ENCODE data around the gene TMEM117. TPM values are rescaled to one million over a fixed set of nuclear protein-coding genes. Genes with fewer than 3 reads are reported as not detected.

TMEM117 gene
- total RNA-seq, 6 experiments from 2014 or later: 2.4 to 15.3 (median 3.1) TPM

GRCh38 chr12:43914391-43914790 is 78.5 kb downstream of the TMEM117 start:
- Histone ChIP-seq H3K27me3 (no peaks in the 10 kb centered on the region), H3K9me3 (no peaks in the 10 kb centered on the region), H3K27ac (no peak overlapping the region), H3K4me3 (no peak overlapping the region), H3K4me1 (no peaks in the 10 kb centered on the region), H3K36me3 (no peaks in the 10 kb centered on the region)
- intact Hi-C loops (cut with DNase I): no loop called here
- no peak for DNase-seq
- 75% methylated on average over 4 of the region's 4 CpGs for WGBS (ENCODE audit: insufficient coverage, low coverage, low lambda C conversion rate, missing lambda C conversion rate)
- no peak for ATAC-seq
- TF ChIP-seq, protein P1, sequence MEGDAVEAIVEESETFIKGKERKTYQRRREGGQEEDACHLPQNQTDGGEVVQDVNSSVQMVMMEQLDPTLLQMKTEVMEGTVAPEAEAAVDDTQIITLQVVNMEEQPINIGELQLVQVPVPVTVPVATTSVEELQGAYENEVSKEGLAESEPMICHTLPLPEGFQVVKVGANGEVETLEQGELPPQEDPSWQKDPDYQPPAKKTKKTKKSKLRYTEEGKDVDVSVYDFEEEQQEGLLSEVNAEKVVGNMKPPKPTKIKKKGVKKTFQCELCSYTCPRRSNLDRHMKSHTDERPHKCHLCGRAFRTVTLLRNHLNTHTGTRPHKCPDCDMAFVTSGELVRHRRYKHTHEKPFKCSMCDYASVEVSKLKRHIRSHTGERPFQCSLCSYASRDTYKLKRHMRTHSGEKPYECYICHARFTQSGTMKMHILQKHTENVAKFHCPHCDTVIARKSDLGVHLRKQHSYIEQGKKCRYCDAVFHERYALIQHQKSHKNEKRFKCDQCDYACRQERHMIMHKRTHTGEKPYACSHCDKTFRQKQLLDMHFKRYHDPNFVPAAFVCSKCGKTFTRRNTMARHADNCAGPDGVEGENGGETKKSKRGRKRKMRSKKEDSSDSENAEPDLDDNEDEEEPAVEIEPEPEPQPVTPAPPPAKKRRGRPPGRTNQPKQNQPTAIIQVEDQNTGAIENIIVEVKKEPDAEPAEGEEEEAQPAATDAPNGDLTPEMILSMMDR (IDR thresholded peaks at IDR 0.05): no peak
- no peak for TF ChIP-seq POLR2A (IDR thresholded peaks at IDR 0.05)

GRCh38 chr12:43914923-43915468 is 79.1 kb downstream of the TMEM117 start:
- ATAC-seq (peak in 3 of 4 donors; percentile 38 to 43 (median 40)), DNase-seq (no peak)
- H3K9me3 ChIP-seq: no peaks in the 10 kb centered on the region
- H3K4me1 ChIP-seq: no peaks in the 10 kb centered on the region
- 64% methylated on average over 2 of the region's 3 CpGs for WGBS (ENCODE audit: insufficient coverage, low coverage, low lambda C conversion rate, missing lambda C conversion rate)
- no peak for TF ChIP-seq POLR2A (IDR thresholded peaks at IDR 0.05)
- TF ChIP-seq, protein P1 (IDR thresholded peaks at IDR 0.05): peak in 2 of 4 donors; percentile 15 to 28
- H3K27me3 ChIP-seq: no peaks in the 10 kb centered on the region
- intact Hi-C loops (cut with DNase I): no loop called here
- H3K36me3 ChIP-seq: no peaks in the 10 kb centered on the region
- no peak overlapping the region for H3K4me3 ChIP-seq
- no peak overlapping the region for H3K27ac ChIP-seq

- intact Hi-C loops (cut with DNase I): no loop called here
- no peak for DNase-seq
Observed at GRCh38 chr12:43917896-43918295, 82.0 kb downstream of the TMEM117 start.

GRCh38 chr12:43921666-43922337 is 85.9 kb downstream of the TMEM117 start:
- Histone ChIP-seq H3K27me3 (no peaks in the 10 kb centered on the region), H3K9me3 (no peaks in the 10 kb centered on the region), H3K27ac (no peak overlapping the region), H3K36me3 (no peaks in the 10 kb centered on the region), H3K4me3 (no peak overlapping the region), H3K4me1 (no peaks in the 10 kb centered on the region)
- TF ChIP-seq, protein P1 (IDR thresholded peaks at IDR 0.05): no peak
- TF ChIP-seq POLR2A (IDR thresholded peaks at IDR 0.05): no peak
- intact Hi-C loops (cut with DNase I): no loop called here
- 85% methylated on average over 3 of the region's 3 CpGs for WGBS (ENCODE audit: insufficient coverage, low coverage, low lambda C conversion rate, missing lambda C conversion rate)
- DNase-seq: no peak
- ATAC-seq: no peak

More at GRCh38 chr12:43917896-43918295, 82.0 kb downstream of the TMEM117 start:
- Histone ChIP-seq H3K9me3 (no peaks in the 10 kb centered on the region), H3K27ac (no peak overlapping the region), H3K27me3 (no peaks in the 10 kb centered on the region), H3K4me3 (no peak overlapping the region), H3K4me1 (no peaks in the 10 kb centered on the region), H3K36me3 (no peaks in the 10 kb centered on the region)
- no peak for ATAC-seq
- 58% methylated on average over 2 of the region's 2 CpGs for WGBS (ENCODE audit: insufficient coverage, low coverage, low lambda C conversion rate, missing lambda C conversion rate)
- TF ChIP-seq, protein P1 (IDR thresholded peaks at IDR 0.05): no peak
- TF ChIP-seq POLR2A (IDR thresholded peaks at IDR 0.05): no peak
